IPS-18c (cell line): Measurements from ENCODE around the gene HIRA.

Experiments used
- H3K4me3 ChIP-seq: 2 replicates; pipeline ENCODE4 v1.7.0; 2013; ENCODE audit warnings: low read depth, mild to moderate bottlenecking, low read length, moderate library complexity; ENCODE audit not compliant: insufficient read depth
- H3K9me3 ChIP-seq: one replicate; pipeline ENCODE4 v1.6.1; 2013; ENCODE audit warnings: mild to moderate bottlenecking, low read length, moderate library complexity; ENCODE audit not compliant: control insufficient read depth, insufficient read depth

Gene HIRA

GRCh38 chr22:19405133-19405532, 26.4 kb downstream of the HIRA start:
- no peak overlapping the region for H3K4me3 ChIP-seq
- H3K9me3 ChIP-seq = no peaks in the 10 kb centered on the region

- H3K4me3 ChIP-seq = no peak overlapping the region
- no peaks in the 10 kb centered on the region for H3K9me3 ChIP-seq
These were observed 26.9 kb downstream of the HIRA start for GRCh38 chr22:19404676-19405075.

GRCh38 chr22:19402642-19403191, 28.8 kb downstream of the HIRA start:
- Histone ChIP-seq H3K9me3 (no peaks in the 10 kb centered on the region), H3K4me3 (no peak overlapping the region)

- Histone ChIP-seq H3K4me3 (no peak overlapping the region), H3K9me3 (no peaks in the 10 kb centered on the region)
These were observed 30.1 kb downstream of the HIRA start for GRCh38 chr22:19401483-19401882.

- H3K4me3 ChIP-seq = no peak overlapping the region
- no peaks in the 10 kb centered on the region for H3K9me3 ChIP-seq
These were observed 30.7 kb downstream of the HIRA start for GRCh38 chr22:19400881-19401280.

- Histone ChIP-seq H3K9me3 (no peaks in the 10 kb centered on the region), H3K4me3 (no peak overlapping the region)
These were observed 32.9 kb downstream of the HIRA start for GRCh38 chr22:19398652-19399051.

GRCh38 chr22:19398206-19398605, 33.3 kb downstream of the HIRA start:
- no peak overlapping the region for H3K4me3 ChIP-seq
- H3K9me3 ChIP-seq = no peaks in the 10 kb centered on the region

GRCh38 chr22:19397734-19398104, 33.8 kb downstream of the HIRA start:
- Histone ChIP-seq H3K4me3 (no peak overlapping the region), H3K9me3 (no peaks in the 10 kb centered on the region)

GRCh38 chr22:19396934-19397733, 34.4 kb downstream of the HIRA start:
- H3K4me3 ChIP-seq = no peak overlapping the region
- H3K9me3 ChIP-seq = no peaks in the 10 kb centered on the region

GRCh38 chr22:19396561-19396933, 35.0 kb downstream of the HIRA start:
- Histone ChIP-seq H3K4me3 (no peak overlapping the region), H3K9me3 (no peaks in the 10 kb centered on the region)

GRCh38 chr22:19395276-19395675, 36.3 kb downstream of the HIRA start:
- Histone ChIP-seq H3K4me3 (no peak overlapping the region), H3K9me3 (no peaks in the 10 kb centered on the region)

GRCh38 chr22:19394274-19395050, 37.1 kb downstream of the HIRA start:
- Histone ChIP-seq H3K9me3 (no peaks in the 10 kb centered on the region), H3K4me3 (no peak overlapping the region)

GRCh38 chr22:19393704-19394103, 37.8 kb downstream of the HIRA start:
- Histone ChIP-seq H3K4me3 (no peak overlapping the region), H3K9me3 (no peaks in the 10 kb centered on the region)

- H3K4me3 ChIP-seq = no peak overlapping the region
These were observed 44.0 kb downstream of the HIRA start for GRCh38 chr22:19387575-19387974.

GRCh38 chr22:19387038-19387437, 44.5 kb downstream of the HIRA start:
- Histone ChIP-seq H3K4me3 (no peak overlapping the region), H3K9me3 (peaks cover 2% of the 10 kb centered on the region)

More at GRCh38 chr22:19387575-19387974, 44.0 kb downstream of the HIRA start:
- H3K9me3 ChIP-seq = peaks cover 2% of the 10 kb centered on the region

- Histone ChIP-seq H3K4me3 (no peak overlapping the region), H3K9me3 (peaks cover 2% of the 10 kb centered on the region)
These were observed 45.3 kb downstream of the HIRA start for GRCh38 chr22:19386248-19386647.

- peaks cover 2% of the 10 kb centered on the region for H3K9me3 ChIP-seq
- no peak overlapping the region for H3K4me3 ChIP-seq
These were observed 46.2 kb downstream of the HIRA start for GRCh38 chr22:19385221-19385906.

GRCh38 chr22:19383292-19383691, 48.2 kb downstream of the HIRA start:
- peaks cover 2% of the 10 kb centered on the region for H3K9me3 ChIP-seq
- no peak overlapping the region for H3K4me3 ChIP-seq
